Right lobe of liver (tissue), 6 donors: Measurements from ENCODE around the gene EMID1. TPM values are rescaled to one million over a fixed set of nuclear protein-coding genes. Genes with fewer than 3 reads are reported as not detected.

Experiments used
- ATAC-seq, 4 donors: fragments of 200-7000 bp; cut with Tn5 transposase; one replicate each; pipeline ENCODE4 v1.9.1; 2020; ENCODE audit warnings: mild to moderate bottlenecking in 4 of 4, moderate library complexity in 4 of 4
- DNase-seq, 3 donors: peaks; one replicate each; pipeline ENCODE4 v3.0.0-alpha.2; 2020
- H3K27ac ChIP-seq, 3 donors: fragments of 200-600 bp; one replicate each; pipeline ENCODE4 v1.8.0; 2022
- H3K27me3 ChIP-seq, 2 donors: fragments of 200-600 bp; one replicate each; pipeline ENCODE4 v1.8.0; 2022
- H3K36me3 ChIP-seq, 4 donors: fragments of 200-600 bp; sonication (generic) in 1 of 4; one replicate each; pipeline versions ENCODE4 v1.5.1 to v1.8.0; 2017 to 2022; ENCODE audit warnings: control low read depth in 1 of 4
- H3K4me1 ChIP-seq, 4 donors: fragments of 200-600 bp; sonication (generic) in 1 of 4; one replicate each; pipeline versions ENCODE4 v1.5.1 to v1.8.0; 2017 to 2022; ENCODE audit warnings: control low read depth in 1 of 4
- H3K4me3 ChIP-seq, 3 donors: fragments of 200-600 bp; one replicate each; pipeline ENCODE4 v1.8.0; 2022
- H3K9me3 ChIP-seq, 4 donors: fragments of 200-600 bp; sonication (generic) in 1 of 4; one replicate each; pipeline versions ENCODE4 v1.5.1 to v1.8.0; 2017 to 2022; ENCODE audit warnings: control low read depth in 1 of 4
- POLR2A ChIP-seq: fragments of 450-650 bp; IDR thresholded peaks from one replicate; pipeline ENCODE4 v1.6.1; 2017; ENCODE audit warnings: antibody characterized with exemption, mild to moderate bottlenecking
- WGBS: methylation state at CpG from one replicate; pipeline ENCODE4 v1.1.6; 2018; ENCODE audit warnings: low coverage, low lambda C conversion rate; ENCODE audit not compliant: insufficient coverage; ENCODE audit errors: missing lambda C conversion rate; 5-methylcytosine and 5-hydroxymethylcytosine counted together
- intact Hi-C, 2 donors: fragments of 100-400 bp; cut with DNase I; formaldehyde crosslinking; loops; one replicate each; pipeline versions ENCODE4 v1.11.2 to v1.14.1; 2022
- total RNA-seq, 6 experiments: library from RNA; depleted of rRNA in 2 of 6; stranded (reverse); fragments of >200 nt in 2 of 6; fragmentation: NEBNext Ultra II Directional in 3 of 6; extraction: Animal tissue kit (Norgen Biotek cat#: 25700) in 3 of 6; gene quantifications; one replicate each; pipeline versions ENCODE4 v1.1.0 to v1.2.4, GENCODE V29; 2016 to 2023
- TF ChIP-seq, protein P1 (sequence below), 4 donors: fragments of 200-600 bp in 3 of 4; fragments of 450-650 bp in 1 of 4; IDR thresholded peaks; one replicate each; pipeline versions ENCODE4 v1.5.1 to v1.8.0; 2016 to 2022; ENCODE audit warnings: antibody characterized with exemption in 4 of 4, mild to moderate bottlenecking in 2 of 4
- donor health status: DM: no; HTN: yes; CAD: no.
- donor health status: DM: no; HTN: no; CAD: no.
- donor health status: DM: no; HTN: no; CAD: no.
- donor health status: DM: no; HTN: yes; CAD: no.
- donor health status: DM: no; HTN: yes; CAD: no.

The EMID1 gene
- total RNA-seq, 6 experiments from 2014 or later, result 1.1 to 2.7 (median 1.5) TPM

DNA sequence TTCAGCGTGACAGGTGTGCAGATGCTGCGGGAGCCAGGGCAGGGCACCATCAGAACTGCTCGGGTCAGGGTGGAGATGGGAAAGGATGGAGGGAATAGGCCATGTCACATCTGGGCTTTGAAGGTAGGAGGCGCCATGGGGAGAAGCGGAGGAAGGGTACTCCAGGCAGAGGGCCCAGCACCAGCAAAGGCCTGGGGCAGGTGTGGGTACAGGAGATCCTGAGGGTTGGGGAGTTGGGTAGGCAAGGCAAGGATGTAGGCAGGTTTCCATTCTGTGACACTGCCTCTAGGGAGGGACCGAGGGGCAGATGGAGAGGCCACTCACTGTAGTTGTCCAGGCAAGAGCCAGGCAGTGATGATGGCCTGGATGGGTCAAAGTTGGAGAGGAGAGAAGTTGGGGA, 8.5 kb downstream of the EMID1 start:
- H3K9me3 ChIP-seq, result no peaks in the 10 kb centered on the region
- 100% methylated on average over 3 of the region's 6 CpGs for WGBS
- ATAC-seq, result no peak
- H3K27me3 ChIP-seq, result no peaks in the 10 kb centered on the region
- no peaks in the 10 kb centered on the region for H3K36me3 ChIP-seq
- no peak for DNase-seq
- H3K27ac ChIP-seq, result no peak overlapping the region
- H3K4me3 ChIP-seq, result no peak overlapping the region
- TF ChIP-seq POLR2A, result no peak
- TF ChIP-seq, protein P1, sequence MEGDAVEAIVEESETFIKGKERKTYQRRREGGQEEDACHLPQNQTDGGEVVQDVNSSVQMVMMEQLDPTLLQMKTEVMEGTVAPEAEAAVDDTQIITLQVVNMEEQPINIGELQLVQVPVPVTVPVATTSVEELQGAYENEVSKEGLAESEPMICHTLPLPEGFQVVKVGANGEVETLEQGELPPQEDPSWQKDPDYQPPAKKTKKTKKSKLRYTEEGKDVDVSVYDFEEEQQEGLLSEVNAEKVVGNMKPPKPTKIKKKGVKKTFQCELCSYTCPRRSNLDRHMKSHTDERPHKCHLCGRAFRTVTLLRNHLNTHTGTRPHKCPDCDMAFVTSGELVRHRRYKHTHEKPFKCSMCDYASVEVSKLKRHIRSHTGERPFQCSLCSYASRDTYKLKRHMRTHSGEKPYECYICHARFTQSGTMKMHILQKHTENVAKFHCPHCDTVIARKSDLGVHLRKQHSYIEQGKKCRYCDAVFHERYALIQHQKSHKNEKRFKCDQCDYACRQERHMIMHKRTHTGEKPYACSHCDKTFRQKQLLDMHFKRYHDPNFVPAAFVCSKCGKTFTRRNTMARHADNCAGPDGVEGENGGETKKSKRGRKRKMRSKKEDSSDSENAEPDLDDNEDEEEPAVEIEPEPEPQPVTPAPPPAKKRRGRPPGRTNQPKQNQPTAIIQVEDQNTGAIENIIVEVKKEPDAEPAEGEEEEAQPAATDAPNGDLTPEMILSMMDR (IDR thresholded peaks at IDR 0.05), result no peak
- intact Hi-C loops, result no loop called here
- H3K4me1 ChIP-seq, result peaks cover 0 to 11% (median 2%) of the 10 kb centered on the region in 4 donors

DNA sequence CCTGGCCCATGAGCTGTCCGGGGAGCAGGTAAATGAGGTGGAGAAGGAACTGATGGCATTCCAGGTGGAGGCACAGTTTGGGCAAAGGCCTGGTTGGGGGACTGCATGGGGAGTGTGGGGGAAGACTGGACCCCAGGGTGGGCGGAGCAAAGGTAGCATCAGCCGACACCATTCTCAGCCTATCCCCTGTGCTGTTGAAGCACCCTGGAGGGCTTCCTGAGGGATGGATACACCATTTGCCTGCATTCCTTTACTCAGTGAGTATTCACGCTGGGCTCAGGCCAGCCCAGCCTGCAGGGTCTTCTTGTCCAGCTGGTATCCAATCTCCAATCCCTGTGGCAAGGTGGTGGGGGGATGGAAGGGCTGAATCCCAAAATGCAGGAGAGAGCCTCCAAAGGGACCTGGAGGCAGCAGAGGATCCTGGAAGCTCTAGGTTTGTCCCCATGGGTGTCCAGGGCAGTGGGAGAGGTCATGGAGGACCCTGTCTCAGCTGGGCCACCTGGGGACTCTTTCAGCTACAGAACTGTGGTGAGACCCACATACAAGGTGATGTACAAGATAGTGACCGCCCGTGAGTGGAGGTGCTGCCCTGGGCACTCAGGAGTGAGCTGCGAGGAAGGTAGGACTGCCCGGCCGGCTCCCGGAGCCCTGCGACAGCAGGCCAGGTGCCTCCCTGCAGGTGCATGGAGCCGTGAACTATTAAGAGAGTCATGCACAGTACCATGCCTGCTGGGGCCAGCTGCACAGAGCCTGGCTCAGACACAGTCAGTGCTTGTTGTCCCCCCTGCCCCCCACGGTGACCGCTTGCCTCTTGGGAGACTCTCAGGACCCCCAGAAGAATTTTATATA, 9.5 kb downstream of the EMID1 start:
- no peak for TF ChIP-seq POLR2A
- TF ChIP-seq, protein P1 (IDR thresholded peaks at IDR 0.05), result no peak
- Histone ChIP-seq H3K36me3 (no peaks in the 10 kb centered on the region), H3K9me3 (no peaks in the 10 kb centered on the region), H3K27ac (no peak overlapping the region), H3K4me1 (peaks cover 0 to 15% (median 4%) of the 10 kb centered on the region in 4 donors), H3K27me3 (no peaks in the 10 kb centered on the region), H3K4me3 (no peak overlapping the region)
- peak in 1 of 3 donors; percentile 26 for DNase-seq
- no peak for ATAC-seq
- intact Hi-C loops, result no loop called here
- 92% methylated on average over 5 of the region's 14 CpGs for WGBS

DNA sequence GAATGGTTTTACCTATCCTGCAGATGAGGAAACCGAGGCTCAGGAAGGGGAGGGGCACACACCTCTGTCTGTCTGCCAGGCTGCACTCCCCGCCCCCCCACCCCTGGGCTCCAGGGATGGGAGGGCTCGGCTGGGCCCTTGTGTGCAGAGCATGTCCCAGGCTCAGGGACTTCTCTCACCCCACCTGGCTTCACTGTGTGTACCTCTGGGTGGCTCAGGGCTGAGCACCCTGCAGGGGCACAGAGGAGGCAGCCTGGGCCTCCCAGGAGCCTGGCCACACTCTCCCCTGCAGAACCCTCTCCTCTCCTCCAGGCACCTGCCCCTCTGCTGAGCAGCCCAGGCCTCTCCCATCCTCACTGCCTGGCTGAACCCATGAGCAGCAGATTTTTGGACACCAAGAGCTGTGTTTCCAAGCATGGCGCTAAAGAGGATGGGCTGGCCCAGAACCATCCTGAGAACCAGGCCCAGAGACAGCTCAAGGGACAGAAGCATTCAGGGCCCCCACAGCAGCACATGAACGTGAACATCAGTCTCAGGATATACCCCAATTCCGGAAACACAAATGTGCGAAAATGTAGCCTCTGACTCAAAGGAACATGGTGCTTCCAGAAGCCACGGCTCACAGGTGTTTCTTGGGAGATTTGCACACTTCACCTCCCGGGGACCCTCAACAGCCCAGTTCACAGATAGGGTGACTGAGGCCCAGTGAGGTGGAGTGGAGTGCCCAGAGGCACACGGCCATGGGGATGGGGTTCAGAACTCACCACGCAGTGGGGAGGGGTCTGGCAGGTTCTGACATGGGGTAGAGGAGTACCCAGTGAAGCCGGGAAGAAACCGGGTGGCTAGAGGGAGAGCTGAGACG, 10.5 kb downstream of the EMID1 start:
- Histone ChIP-seq H3K4me3 (no peak overlapping the region), H3K9me3 (no peaks in the 10 kb centered on the region), H3K27me3 (no peaks in the 10 kb centered on the region), H3K36me3 (no peaks in the 10 kb centered on the region), H3K27ac (no peak overlapping the region), H3K4me1 (peaks cover 0 to 21% (median 6%) of the 10 kb centered on the region in 4 donors)
- TF ChIP-seq POLR2A, result no peak
- TF ChIP-seq, protein P1 (IDR thresholded peaks at IDR 0.05), result no peak
- peak in 1 of 3 donors; percentile 43 for DNase-seq
- ATAC-seq, result no peak
- WGBS, result 90% methylated on average over 4 of the region's 14 CpGs
- intact Hi-C loops, result no loop called here

DNA sequence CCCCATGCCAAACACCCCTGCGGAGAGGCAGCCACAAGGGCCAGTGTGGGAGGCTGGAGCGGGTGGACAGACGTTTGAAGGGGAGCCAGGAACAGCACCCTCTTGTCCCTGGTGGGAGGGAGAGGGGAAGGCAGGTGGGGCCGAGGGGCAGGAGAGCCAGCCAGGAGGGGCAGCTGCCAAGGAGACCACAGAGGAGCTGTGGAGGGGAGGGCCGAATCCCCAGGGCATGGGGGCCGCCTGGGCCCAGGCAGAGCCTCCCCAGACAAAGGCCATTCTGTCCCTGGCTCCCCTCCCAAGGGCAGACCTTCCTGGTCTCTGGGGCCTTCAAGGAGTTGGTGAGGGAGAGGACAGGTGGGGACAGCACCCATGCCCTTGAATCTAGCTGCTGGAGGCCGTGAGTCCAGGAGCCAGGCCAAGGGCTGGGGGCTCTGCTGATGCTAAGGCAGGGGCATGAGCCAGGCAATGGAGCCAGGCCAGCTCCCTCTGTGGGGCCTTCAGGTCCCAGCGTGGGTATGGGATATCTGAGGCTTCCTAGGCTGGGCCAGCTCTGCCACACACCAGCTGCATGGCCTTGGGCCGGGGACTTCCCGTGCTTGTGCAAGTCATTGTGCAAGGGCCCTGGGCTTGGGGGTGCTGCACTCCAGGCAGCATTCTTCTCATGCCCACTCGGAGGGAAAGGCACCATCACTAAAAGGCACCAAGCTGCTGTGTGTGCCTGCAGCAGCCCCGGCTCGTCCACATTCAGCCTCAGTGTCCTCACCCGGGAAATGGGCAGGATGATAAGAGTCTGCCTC, 11.4 kb downstream of the EMID1 start:
- Histone ChIP-seq H3K27me3 (no peaks in the 10 kb centered on the region), H3K9me3 (no peaks in the 10 kb centered on the region), H3K4me3 (no peak overlapping the region), H3K36me3 (no peaks in the 10 kb centered on the region), H3K4me1 (peaks cover 0 to 21% (median 6%) of the 10 kb centered on the region in 4 donors), H3K27ac (no peak overlapping the region)
- no peak for TF ChIP-seq POLR2A
- DNase-seq (peak in 2 of 3 donors; percentile 84), ATAC-seq (peak; percentile 83 to 93 (median 88))
- 37% methylated on average over 4 of the region's 14 CpGs for WGBS
- intact Hi-C loops, result no loop called here
